ENCODE measurements around the gene RGSL1.
A peak's percentile ranks its signal among the peaks of the same experiment; 100 is the strongest.
"Not testable (repeated sequence)": the region's sequence is repeated elsewhere in the genome, so short reads cannot be mapped to it uniquely, and the experiment has no call there.

The RGSL1 gene

GRCh38 chr1:182444497-182444896 lies 5.4 kb upstream of the RGSL1 start:
- TF ChIP-seq CTCF (IDR thresholded peaks at IDR 0.05; ENCODE audit: insufficient read depth, low read depth, low read length, missing control alignments), result no peak
- no peak overlapping the region for H3K4me3 ChIP-seq (ENCODE audit: low read length)
- no peak for DNase-seq (ENCODE audit: low read depth)

GRCh38 chr1:182446033-182446669 lies 3.8 kb upstream of the RGSL1 start:
- peak; percentile 65 for TF ChIP-seq CTCF (IDR thresholded peaks at IDR 0.05; ENCODE audit: insufficient read depth, low read depth, low read length, missing control alignments)
- no peak overlapping the region for H3K4me3 ChIP-seq (ENCODE audit: low read length)
- DNase-seq (ENCODE audit: low read depth), result peak; percentile 50

- not testable (repeated sequence) for H3K4me3 ChIP-seq (ENCODE audit: low read length); DNase-seq (ENCODE audit: low read depth)
These were observed 2.8 kb upstream of the RGSL1 start for GRCh38 chr1:182447124-182447523.

GRCh38 chr1:182447660-182448059 lies 2.3 kb upstream of the RGSL1 start:
- no peak for TF ChIP-seq CTCF (IDR thresholded peaks at IDR 0.05; ENCODE audit: insufficient read depth, low read depth, low read length, missing control alignments)

GRCh38 chr1:182453631-182454030 lies 3.7 kb downstream of the RGSL1 start:
- no peak for DNase-seq (ENCODE audit: low read depth)
- TF ChIP-seq CTCF (IDR thresholded peaks at IDR 0.05; ENCODE audit: insufficient read depth, low read depth, low read length, missing control alignments), result no peak
- no peak overlapping the region for H3K4me3 ChIP-seq (ENCODE audit: low read length)

More at GRCh38 chr1:182447660-182448059, 2.3 kb upstream of the RGSL1 start:
- H3K4me3 ChIP-seq (ENCODE audit: low read length), result no peak overlapping the region
- no peak for DNase-seq (ENCODE audit: low read depth)

GRCh38 chr1:182457844-182458243 lies 7.9 kb downstream of the RGSL1 start:
- no peak for TF ChIP-seq CTCF (IDR thresholded peaks at IDR 0.05; ENCODE audit: insufficient read depth, low read depth, low read length, missing control alignments)

GRCh38 chr1:182459949-182460348 lies 10.0 kb downstream of the RGSL1 start:
- DNase-seq (ENCODE audit: low read depth), result no peak
- H3K4me3 ChIP-seq (ENCODE audit: low read length), result no peak overlapping the region
- TF ChIP-seq CTCF (IDR thresholded peaks at IDR 0.05; ENCODE audit: insufficient read depth, low read depth, low read length, missing control alignments), result no peak

More at GRCh38 chr1:182457844-182458243, 7.9 kb downstream of the RGSL1 start:
- DNase-seq (ENCODE audit: low read depth), result no peak
- H3K4me3 ChIP-seq (ENCODE audit: low read length), result no peak overlapping the region

All from epithelial cell of esophagus (primary cell).